Measurements from ENCODE around the gene MTHFR.

Gene MTHFR

DNA sequence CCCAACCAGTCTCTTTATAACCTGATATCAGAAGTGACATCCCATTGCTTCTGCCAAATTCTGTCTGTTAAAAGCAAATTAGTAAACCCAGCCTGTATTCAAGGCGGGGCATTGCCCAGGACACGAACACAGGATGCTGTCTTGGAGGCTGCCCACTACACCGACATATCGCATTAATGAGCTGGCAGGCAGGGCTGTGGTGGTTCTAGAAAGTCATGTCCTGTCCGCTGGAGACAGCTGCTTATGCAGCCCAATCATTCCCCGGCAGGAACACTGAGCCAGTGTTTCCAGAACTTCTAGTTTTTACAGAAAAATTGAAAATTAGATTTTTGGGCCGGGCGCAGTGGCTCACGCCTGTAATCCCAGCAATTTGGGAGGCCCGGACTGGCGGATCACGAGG lies 24.5 kb downstream of the MTHFR start:
- CTCF ChIA-PET: interaction anchor here (0.7 to 1.1 kb wide), 2 partner anchors 12 to 21 kb away, joined by 3 to 4 read pairs; no protein-coding TSS in a partner anchor

DNA sequence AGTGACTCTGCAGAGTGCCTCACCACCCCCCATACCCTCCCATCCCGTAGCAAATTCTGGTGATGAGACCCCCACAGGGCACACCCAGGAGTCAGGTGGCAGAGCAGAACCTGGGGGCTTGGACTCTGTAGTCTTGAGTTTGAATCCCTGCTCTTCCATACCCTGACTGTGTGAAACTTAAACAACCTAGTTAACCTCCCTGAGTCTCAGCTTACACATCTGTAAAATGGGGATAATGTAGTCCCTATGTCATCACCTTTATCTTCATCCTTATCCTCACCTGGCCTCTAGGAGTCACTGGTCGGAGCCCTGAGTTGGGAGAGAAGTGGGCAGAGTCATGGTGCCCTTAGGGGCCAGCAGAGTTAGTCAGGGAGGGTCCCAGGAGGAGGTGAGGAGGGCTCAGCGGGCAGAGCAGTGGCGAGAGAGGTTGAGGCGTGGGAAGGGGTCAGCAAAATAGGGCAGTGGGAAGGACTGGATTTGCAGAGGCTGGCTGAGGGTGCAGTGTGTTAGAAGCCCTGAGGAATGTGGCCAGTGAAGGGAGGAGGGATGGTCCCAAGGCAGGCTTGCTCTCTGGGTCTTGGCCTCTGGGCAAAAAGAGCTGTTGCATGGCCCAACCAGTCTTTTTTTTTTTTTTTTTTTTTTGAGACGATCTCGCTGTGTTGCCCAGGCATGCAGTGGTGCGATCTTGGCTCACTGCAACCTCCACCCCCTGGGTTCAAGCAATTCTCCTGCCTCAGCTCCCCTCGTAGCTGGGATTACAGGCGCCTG lies 25.2 kb downstream of the MTHFR start:
- H3K27ac ChIP-seq (ENCODE audit: extremely low read depth, low read depth, low read length): no peak overlapping the region
- POLR2A ChIA-PET: no interaction called here

More for the DNA sequence above, 24.5 kb downstream of the MTHFR start:
- Histone ChIP-seq H3K9me3 (ENCODE audit: control insufficient read depth, insufficient read depth, low read depth, low read length) (no peaks in the 10 kb centered on the region), H3K36me3 (ENCODE audit: control insufficient read depth in 2 of 2, insufficient read depth in 1 of 2, low read length in 2 of 2) (no peaks in the 10 kb centered on the region), H3K27ac (ENCODE audit: extremely low read depth, low read depth, low read length) (no peak overlapping the region), H3K4me1 (ENCODE audit: control insufficient read depth, insufficient read depth, low read length) (no peaks in the 10 kb centered on the region), H3K4me3 (ENCODE audit: low read depth, low read length) (no peak overlapping the region)
- POLR2A ChIA-PET: interaction anchor here (0.5 to 0.7 kb wide), 2 partner anchors 38 to 128 kb away, joined by 5 to 6 read pairs; no protein-coding TSS in a partner anchor
- TF ChIP-seq, protein P1, sequence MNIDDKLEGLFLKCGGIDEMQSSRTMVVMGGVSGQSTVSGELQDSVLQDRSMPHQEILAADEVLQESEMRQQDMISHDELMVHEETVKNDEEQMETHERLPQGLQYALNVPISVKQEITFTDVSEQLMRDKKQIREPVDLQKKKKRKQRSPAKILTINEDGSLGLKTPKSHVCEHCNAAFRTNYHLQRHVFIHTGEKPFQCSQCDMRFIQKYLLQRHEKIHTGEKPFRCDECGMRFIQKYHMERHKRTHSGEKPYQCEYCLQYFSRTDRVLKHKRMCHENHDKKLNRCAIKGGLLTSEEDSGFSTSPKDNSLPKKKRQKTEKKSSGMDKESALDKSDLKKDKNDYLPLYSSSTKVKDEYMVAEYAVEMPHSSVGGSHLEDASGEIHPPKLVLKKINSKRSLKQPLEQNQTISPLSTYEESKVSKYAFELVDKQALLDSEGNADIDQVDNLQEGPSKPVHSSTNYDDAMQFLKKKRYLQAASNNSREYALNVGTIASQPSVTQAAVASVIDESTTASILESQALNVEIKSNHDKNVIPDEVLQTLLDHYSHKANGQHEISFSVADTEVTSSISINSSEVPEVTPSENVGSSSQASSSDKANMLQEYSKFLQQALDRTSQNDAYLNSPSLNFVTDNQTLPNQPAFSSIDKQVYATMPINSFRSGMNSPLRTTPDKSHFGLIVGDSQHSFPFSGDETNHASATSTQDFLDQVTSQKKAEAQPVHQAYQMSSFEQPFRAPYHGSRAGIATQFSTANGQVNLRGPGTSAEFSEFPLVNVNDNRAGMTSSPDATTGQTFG (tag by site-specific recombination; IDR thresholded peaks at IDR 0.05; ENCODE audit: borderline replicate concordance): no peak
- no peak for TF ChIP-seq ZNF221 (tag by site-specific recombination; IDR thresholded peaks at IDR 0.05; ENCODE audit: borderline replicate concordance)
- TF ChIP-seq, protein P2, sequence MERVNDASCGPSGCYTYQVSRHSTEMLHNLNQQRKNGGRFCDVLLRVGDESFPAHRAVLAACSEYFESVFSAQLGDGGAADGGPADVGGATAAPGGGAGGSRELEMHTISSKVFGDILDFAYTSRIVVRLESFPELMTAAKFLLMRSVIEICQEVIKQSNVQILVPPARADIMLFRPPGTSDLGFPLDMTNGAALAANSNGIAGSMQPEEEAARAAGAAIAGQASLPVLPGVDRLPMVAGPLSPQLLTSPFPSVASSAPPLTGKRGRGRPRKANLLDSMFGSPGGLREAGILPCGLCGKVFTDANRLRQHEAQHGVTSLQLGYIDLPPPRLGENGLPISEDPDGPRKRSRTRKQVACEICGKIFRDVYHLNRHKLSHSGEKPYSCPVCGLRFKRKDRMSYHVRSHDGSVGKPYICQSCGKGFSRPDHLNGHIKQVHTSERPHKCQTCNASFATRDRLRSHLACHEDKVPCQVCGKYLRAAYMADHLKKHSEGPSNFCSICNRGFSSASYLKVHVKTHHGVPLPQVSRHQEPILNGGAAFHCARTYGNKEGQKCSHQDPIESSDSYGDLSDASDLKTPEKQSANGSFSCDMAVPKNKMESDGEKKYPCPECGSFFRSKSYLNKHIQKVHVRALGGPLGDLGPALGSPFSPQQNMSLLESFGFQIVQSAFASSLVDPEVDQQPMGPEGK (tag by site-specific recombination; IDR thresholded peaks at IDR 0.05): no peak
- no peak for TF ChIP-seq ZNF202 (tag by site-specific recombination; IDR thresholded peaks at IDR 0.05; ENCODE audit: borderline replicate concordance)
- TF ChIP-seq, protein P3, sequence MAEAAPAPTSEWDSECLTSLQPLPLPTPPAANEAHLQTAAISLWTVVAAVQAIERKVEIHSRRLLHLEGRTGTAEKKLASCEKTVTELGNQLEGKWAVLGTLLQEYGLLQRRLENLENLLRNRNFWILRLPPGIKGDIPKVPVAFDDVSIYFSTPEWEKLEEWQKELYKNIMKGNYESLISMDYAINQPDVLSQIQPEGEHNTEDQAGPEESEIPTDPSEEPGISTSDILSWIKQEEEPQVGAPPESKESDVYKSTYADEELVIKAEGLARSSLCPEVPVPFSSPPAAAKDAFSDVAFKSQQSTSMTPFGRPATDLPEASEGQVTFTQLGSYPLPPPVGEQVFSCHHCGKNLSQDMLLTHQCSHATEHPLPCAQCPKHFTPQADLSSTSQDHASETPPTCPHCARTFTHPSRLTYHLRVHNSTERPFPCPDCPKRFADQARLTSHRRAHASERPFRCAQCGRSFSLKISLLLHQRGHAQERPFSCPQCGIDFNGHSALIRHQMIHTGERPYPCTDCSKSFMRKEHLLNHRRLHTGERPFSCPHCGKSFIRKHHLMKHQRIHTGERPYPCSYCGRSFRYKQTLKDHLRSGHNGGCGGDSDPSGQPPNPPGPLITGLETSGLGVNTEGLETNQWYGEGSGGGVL (tag by site-specific recombination; IDR thresholded peaks at IDR 0.05): no peak
- TF ChIP-seq, protein P4, sequence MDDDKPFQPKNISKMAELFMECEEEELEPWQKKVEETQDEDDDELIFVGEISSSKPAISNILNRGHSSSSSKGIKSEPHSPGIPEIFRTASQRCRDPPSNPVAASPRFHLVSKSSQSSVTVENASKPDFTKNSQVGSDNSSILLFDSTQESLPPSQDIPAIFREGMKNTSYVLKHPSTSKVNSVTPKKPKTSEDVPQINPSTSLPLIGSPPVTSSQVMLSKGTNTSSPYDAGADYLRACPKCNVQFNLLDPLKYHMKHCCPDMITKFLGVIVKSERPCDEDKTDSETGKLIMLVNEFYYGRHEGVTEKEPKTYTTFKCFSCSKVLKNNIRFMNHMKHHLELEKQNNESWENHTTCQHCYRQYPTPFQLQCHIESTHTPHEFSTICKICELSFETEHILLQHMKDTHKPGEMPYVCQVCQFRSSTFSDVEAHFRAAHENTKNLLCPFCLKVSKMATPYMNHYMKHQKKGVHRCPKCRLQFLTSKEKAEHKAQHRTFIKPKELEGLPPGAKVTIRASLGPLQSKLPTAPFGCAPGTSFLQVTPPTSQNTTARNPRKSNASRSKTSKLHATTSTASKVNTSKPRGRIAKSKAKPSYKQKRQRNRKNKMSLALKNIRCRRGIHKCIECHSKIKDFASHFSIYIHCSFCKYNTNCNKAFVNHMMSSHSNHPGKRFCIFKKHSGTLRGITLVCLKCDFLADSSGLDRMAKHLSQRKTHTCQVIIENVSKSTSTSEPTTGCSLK (tag by site-specific recombination; IDR thresholded peaks at IDR 0.05): no peak
- no peak for TF ChIP-seq ZNF747 (tag by site-specific recombination; IDR thresholded peaks at IDR 0.05)
- TF ChIP-seq ZNF561 (tag by site-specific recombination; IDR thresholded peaks at IDR 0.05; ENCODE audit: borderline replicate concordance): no peak
- no peak for TF ChIP-seq ZNF837 (tag by site-specific recombination; IDR thresholded peaks at IDR 0.05)

More for the DNA sequence above, 25.2 kb downstream of the MTHFR start:
- CTCF ChIA-PET: no interaction called here
- H3K4me3 ChIP-seq (ENCODE audit: low read depth, low read length): no peak overlapping the region
- no peaks in the 10 kb centered on the region for H3K9me3 ChIP-seq (ENCODE audit: control insufficient read depth, insufficient read depth, low read depth, low read length)
- TF ChIP-seq, protein P5, sequence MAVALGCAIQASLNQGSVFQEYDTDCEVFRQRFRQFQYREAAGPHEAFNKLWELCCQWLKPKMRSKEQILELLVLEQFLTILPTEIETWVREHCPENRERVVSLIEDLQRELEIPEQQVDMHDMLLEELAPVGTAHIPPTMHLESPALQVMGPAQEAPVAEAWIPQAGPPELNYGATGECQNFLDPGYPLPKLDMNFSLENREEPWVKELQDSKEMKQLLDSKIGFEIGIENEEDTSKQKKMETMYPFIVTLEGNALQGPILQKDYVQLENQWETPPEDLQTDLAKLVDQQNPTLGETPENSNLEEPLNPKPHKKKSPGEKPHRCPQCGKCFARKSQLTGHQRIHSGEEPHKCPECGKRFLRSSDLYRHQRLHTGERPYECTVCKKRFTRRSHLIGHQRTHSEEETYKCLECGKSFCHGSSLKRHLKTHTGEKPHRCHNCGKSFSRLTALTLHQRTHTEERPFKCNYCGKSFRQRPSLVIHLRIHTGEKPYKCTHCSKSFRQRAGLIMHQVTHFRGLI (tag by site-specific recombination; IDR thresholded peaks at IDR 0.05): 0 out of 2 replicates have a peak, but pooled peaks have one; percentile 53
- TF ChIP-seq ZNF146 (tag by site-specific recombination; IDR thresholded peaks at IDR 0.05): no peak
- H3K36me3 ChIP-seq (ENCODE audit: control insufficient read depth in 2 of 2, insufficient read depth in 1 of 2, low read length in 2 of 2): no peaks in the 10 kb centered on the region
- H3K4me1 ChIP-seq (ENCODE audit: control insufficient read depth, insufficient read depth, low read length): no peaks in the 10 kb centered on the region

All from HEK293 (cell line).